Endothelial cell (in vitro differentiated cells): Measurements from ENCODE around the gene GRM8. TPM values are rescaled to one million over a fixed set of nuclear protein-coding genes. Genes with fewer than 3 reads are reported as not detected.
A peak's percentile ranks its signal among the peaks of the same experiment; 100 is the strongest.

Source experiments
- DNase-seq: peaks from one replicate; pipeline ENCODE4 v3.0.0; 2021; ENCODE audit warnings: low spot score
- H3K27ac Mint-ChIP-seq: one replicate; pipeline ENCODE4 v1.8.0; 2021; ENCODE audit warnings: mixed read lengths, inconsistent platforms; ENCODE audit not compliant: unreplicated experiment
- H3K27me3 Mint-ChIP-seq: one replicate; pipeline ENCODE4 v1.8.0; 2021; ENCODE audit warnings: mild to moderate bottlenecking, moderate library complexity, mixed read lengths, inconsistent platforms; ENCODE audit not compliant: unreplicated experiment
- H3K36me3 Mint-ChIP-seq: one replicate; pipeline ENCODE4 v1.8.0; 2021; ENCODE audit warnings: mild to moderate bottlenecking, low read depth, mixed read lengths, inconsistent platforms; ENCODE audit not compliant: unreplicated experiment
- H3K4me1 Mint-ChIP-seq: one replicate; pipeline ENCODE4 v1.8.0; 2021; ENCODE audit warnings: mild to moderate bottlenecking, mixed read lengths, inconsistent platforms; ENCODE audit not compliant: unreplicated experiment
- H3K4me3 Mint-ChIP-seq: one replicate; pipeline ENCODE4 v1.8.0; 2021; ENCODE audit warnings: mild to moderate bottlenecking, mixed read lengths, inconsistent platforms; ENCODE audit not compliant: unreplicated experiment
- H3K9me3 Mint-ChIP-seq: one replicate; pipeline ENCODE4 v1.8.0; 2021; ENCODE audit warnings: mixed read lengths, inconsistent platforms; ENCODE audit not compliant: unreplicated experiment
- CTCF ChIP-seq: fragments of 200-600 bp; sonication (generic); IDR thresholded peaks from one replicate; pipeline ENCODE4 v1.5.0; 2021; ENCODE audit warnings: antibody characterized with exemption; ENCODE audit not compliant: unreplicated experiment
- microRNA-seq: library from miRNA; unstranded; fragments of <30 nt; microRNA quantifications from one replicate; pipeline ENCODE4, GENCODE V29; 2020; ENCODE audit not compliant: unreplicated experiment
- total RNA-seq: library from RNA; stranded (reverse); fragmentation: NEBNext Ultra II Directional; extraction: Animal tissue kit (Norgen Biotek cat#: 25700); gene quantifications from one replicate; pipeline ENCODE4 v1.2.1, GENCODE V29; 2021; ENCODE audit not compliant: unreplicated experiment

The GRM8 gene
- total RNA-seq, 1 donor from 2014 or later, result 1.5 TPM

DNA sequence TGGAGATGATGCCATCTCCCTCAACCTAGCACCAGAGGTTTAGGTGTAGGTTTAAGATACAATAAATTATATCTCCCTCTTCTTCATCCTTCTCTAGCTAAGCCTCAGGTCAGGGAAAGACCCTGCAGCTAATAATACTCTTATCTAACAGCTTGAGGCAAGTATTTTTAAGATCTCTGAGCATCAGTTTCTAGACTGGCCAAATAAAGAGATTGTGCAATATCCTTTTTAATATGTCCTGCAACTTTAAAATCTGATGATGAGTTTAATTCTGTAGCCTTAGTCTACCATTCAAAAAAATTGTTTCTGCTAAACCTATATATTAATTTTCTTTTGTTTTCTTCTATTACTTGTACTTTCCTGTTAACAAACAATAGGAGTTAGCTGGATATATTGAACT, 850.8 kb downstream of the GRM8 start:
- H3K4me3 Mint-ChIP-seq, result no peak overlapping the region
- H3K27ac Mint-ChIP-seq, result no peak overlapping the region
- peaks cover 2% of the 10 kb centered on the region for H3K27me3 Mint-ChIP-seq
- peaks cover 7% of the 10 kb centered on the region for H3K4me1 Mint-ChIP-seq
- DNase-seq, result no peak
- TF ChIP-seq CTCF, result no peak
- H3K9me3 Mint-ChIP-seq, result no peaks in the 10 kb centered on the region
- H3K36me3 Mint-ChIP-seq, result no peaks in the 10 kb centered on the region

- no peak for TF ChIP-seq CTCF
- Mint-ChIP-seq H3K4me1 (peaks cover 7% of the 10 kb centered on the region), H3K9me3 (no peaks in the 10 kb centered on the region), H3K4me3 (no peak overlapping the region), H3K36me3 (no peaks in the 10 kb centered on the region), H3K27ac (no peak overlapping the region), H3K27me3 (peaks cover under 1% of the 10 kb centered on the region)
- no peak for DNase-seq
These were observed 853.8 kb downstream of the GRM8 start for GRCh38 chr7:126398851-126399529.

DNA sequence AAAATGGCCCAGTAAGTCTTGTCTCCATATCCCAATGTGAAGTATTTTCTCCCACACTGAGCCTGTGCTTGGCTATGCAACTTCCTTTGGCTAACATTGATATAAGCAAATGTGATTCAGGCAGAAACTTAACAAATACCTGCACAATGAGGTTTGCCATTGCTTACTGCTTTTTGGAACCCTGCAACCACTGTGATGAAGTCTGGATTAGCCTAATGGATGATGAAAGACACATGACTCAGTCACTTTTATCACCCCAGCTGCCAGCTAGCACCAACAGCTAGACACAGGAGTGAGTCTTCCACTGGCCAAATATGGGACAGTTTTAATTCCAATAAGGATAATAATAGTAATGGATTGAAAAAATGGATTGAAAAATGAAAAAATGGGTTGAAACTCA, 854.5 kb downstream of the GRM8 start:
- no peaks in the 10 kb centered on the region for H3K27me3 Mint-ChIP-seq
- DNase-seq, result no peak
- no peaks in the 10 kb centered on the region for H3K36me3 Mint-ChIP-seq
- no peak overlapping the region for H3K4me3 Mint-ChIP-seq
- no peak for TF ChIP-seq CTCF
- no peaks in the 10 kb centered on the region for H3K9me3 Mint-ChIP-seq
- no peak overlapping the region for H3K27ac Mint-ChIP-seq
- H3K4me1 Mint-ChIP-seq, result peaks cover 7% of the 10 kb centered on the region

GRCh38 chr7:126394406-126394805, 858.3 kb downstream of the GRM8 start:
- no peak for DNase-seq
- Mint-ChIP-seq H3K27ac (no peak overlapping the region), H3K36me3 (no peaks in the 10 kb centered on the region), H3K4me1 (no peaks in the 10 kb centered on the region), H3K9me3 (no peaks in the 10 kb centered on the region), H3K27me3 (no peaks in the 10 kb centered on the region), H3K4me3 (no peak overlapping the region)
- TF ChIP-seq CTCF, result no peak

Small RNA genes within 50 kb of the gene (microRNA-seq; reads per million reads assigned to microRNA genes)
- gene MIR592, result 12.7 reads per million, percentile 62 among the genes with 10 or more reads in this experiment

Other genes starting within 250 kb of the GRM8 start
- gene ZNF800, start 139.8 kb upstream of the GRM8 start, total RNA-seq, result 29.4 TPM